ENCODE measurements around the gene KRT1.

The KRT1 gene

DNA sequence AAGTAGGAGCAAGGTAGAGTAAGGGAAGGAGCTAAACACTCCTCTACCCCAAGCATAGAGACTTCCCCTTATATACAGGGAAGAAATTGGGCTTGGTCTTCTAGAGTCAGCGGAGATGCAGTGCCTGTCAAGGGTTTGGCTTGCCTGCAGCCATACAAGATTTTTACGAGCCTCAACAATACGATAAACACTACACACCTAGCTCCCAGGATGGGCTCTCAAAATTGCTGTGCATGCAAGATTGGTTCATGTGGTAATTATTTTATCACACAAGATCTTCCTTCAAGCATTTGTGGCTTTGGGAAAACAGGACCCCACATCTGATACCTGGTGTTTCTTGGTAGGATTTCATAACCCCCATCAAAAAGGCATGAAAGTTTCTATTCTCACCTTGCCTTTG lies at the start of gene KRT1:
TSS of gene KRT1 (minus strand) at position 45 of the 400 bp plus-strand sequence. CDS start 59 bp downstream, outside the sequence.
- no peaks in the 10 kb centered on the region for H3K27me3 ChIP-seq (ENCODE audit: low read length)
- no peaks in the 10 kb centered on the region for H3K9me2 ChIP-seq (replicated peaks; ENCODE audit: insufficient read depth, low read length)

DNA sequence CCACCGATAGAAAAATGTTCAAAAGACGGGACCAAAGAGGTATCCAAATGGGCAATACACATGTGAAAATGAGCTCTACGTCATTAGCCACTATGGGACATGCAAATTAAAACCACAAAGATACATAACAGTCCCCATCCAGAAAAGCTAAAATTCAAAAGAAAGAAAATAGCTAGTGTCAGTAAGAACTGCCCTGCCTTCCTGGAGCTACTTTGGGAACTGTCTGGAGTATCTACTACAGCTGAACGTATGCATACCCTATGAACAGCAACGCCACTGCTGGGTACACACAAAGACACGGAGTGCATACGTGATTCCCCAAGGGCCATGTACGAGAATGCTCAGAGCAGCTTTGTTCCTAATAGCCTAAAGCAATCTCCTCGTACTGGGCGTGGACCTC lies 48.9 kb upstream of the KRT1 start:
- no peaks in the 10 kb centered on the region for H3K79me2 ChIP-seq (ENCODE audit: insufficient read depth, low read length)
- H3K9me3 ChIP-seq (ENCODE audit: insufficient read depth, low read length), result no peaks in the 10 kb centered on the region
- H3K9me2 ChIP-seq (replicated peaks; ENCODE audit: insufficient read depth, low read length), result no peaks in the 10 kb centered on the region
- no peaks in the 10 kb centered on the region for H3K27me3 ChIP-seq (ENCODE audit: low read length)
- no peak for TF ChIP-seq EZH2phosphoT487 (conservative IDR thresholded peaks at IDR 0.05; ENCODE audit: low read length)
- TF ChIP-seq, protein P1, sequence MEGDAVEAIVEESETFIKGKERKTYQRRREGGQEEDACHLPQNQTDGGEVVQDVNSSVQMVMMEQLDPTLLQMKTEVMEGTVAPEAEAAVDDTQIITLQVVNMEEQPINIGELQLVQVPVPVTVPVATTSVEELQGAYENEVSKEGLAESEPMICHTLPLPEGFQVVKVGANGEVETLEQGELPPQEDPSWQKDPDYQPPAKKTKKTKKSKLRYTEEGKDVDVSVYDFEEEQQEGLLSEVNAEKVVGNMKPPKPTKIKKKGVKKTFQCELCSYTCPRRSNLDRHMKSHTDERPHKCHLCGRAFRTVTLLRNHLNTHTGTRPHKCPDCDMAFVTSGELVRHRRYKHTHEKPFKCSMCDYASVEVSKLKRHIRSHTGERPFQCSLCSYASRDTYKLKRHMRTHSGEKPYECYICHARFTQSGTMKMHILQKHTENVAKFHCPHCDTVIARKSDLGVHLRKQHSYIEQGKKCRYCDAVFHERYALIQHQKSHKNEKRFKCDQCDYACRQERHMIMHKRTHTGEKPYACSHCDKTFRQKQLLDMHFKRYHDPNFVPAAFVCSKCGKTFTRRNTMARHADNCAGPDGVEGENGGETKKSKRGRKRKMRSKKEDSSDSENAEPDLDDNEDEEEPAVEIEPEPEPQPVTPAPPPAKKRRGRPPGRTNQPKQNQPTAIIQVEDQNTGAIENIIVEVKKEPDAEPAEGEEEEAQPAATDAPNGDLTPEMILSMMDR (IDR thresholded peaks at IDR 0.05; ENCODE audit: insufficient read depth, low read length, poor library complexity, severe bottlenecking), result no peak
- H3K36me3 ChIP-seq (ENCODE audit: low read length), result no peaks in the 10 kb centered on the region
- no peak overlapping the region for H3K27ac ChIP-seq (ENCODE audit: low read depth, low read length)
- H3F3A ChIP-seq (ENCODE audit: insufficient read depth), result no peaks in the 10 kb centered on the region
- no peaks in the 10 kb centered on the region for H4K20me1 ChIP-seq (ENCODE audit: low read depth, low read length)
- H3K9ac ChIP-seq (ENCODE audit: low read length), result no peak overlapping the region
- no peak overlapping the region for H2AFZ ChIP-seq (ENCODE audit: low read depth, low read length, severe bottlenecking)
- no peak overlapping the region for H3K4me2 ChIP-seq (ENCODE audit: low read depth, low read length, poor library complexity, severe bottlenecking)
- H3K4me3 ChIP-seq (ENCODE audit: insufficient read depth, low read length, poor library complexity, severe bottlenecking), result no peak overlapping the region

More for the DNA sequence above, at the start of gene KRT1:
- Histone ChIP-seq H3K4me2 (ENCODE audit: low read depth, low read length, poor library complexity, severe bottlenecking) (no peak within 1 kb of the TSS), H4K20me1 (ENCODE audit: low read depth, low read length) (no peaks in the 10 kb centered on the region), H3K79me2 (ENCODE audit: insufficient read depth, low read length) (no peaks in the 10 kb centered on the region), H3F3A (ENCODE audit: insufficient read depth) (no peaks in the 10 kb centered on the region), H3K4me3 (ENCODE audit: insufficient read depth, low read length, poor library complexity, severe bottlenecking) (no peak within 1 kb of the TSS), H3K9me3 (ENCODE audit: insufficient read depth, low read length) (no peaks in the 10 kb centered on the region), H3K27ac (ENCODE audit: low read depth, low read length) (no peak within 1 kb of the TSS), H2AFZ (ENCODE audit: low read depth, low read length, severe bottlenecking) (no peak within 1 kb of the TSS), H3K9ac (ENCODE audit: low read length) (no peak within 1 kb of the TSS), H3K36me3 (ENCODE audit: low read length) (no peaks in the 10 kb centered on the region)
- TF ChIP-seq, protein P1 (IDR thresholded peaks at IDR 0.05; ENCODE audit: insufficient read depth, low read length, poor library complexity, severe bottlenecking), result no peak
- TF ChIP-seq EZH2phosphoT487 (conservative IDR thresholded peaks at IDR 0.05; ENCODE audit: low read length), result no peak

DNA sequence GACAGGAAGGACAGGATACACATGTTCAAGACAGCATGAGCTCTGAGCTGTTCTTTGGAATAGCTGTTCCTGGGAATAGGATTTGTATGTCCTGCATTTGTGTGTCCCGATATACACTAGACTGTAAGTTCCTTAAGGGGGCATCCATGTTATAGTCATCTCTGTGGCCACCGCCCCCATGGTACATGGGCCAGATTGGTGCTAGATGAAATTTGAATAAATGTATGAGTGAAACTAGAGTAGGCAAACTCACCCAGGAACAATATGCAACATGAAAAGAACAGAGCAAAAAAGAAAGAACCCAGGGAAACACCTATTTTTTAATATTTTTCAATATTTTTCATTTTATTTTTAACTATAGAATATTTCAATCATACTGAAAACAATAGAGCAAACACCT lies 48.2 kb upstream of the KRT1 start:
- Histone ChIP-seq H3K27me3 (ENCODE audit: low read length) (no peaks in the 10 kb centered on the region), H3K4me3 (ENCODE audit: insufficient read depth, low read length, poor library complexity, severe bottlenecking) (no peak overlapping the region), H4K20me1 (ENCODE audit: low read depth, low read length) (no peaks in the 10 kb centered on the region), H3K36me3 (ENCODE audit: low read length) (no peaks in the 10 kb centered on the region), H3K9me2 (replicated peaks; ENCODE audit: insufficient read depth, low read length) (no peaks in the 10 kb centered on the region), H3K9me3 (ENCODE audit: insufficient read depth, low read length) (no peaks in the 10 kb centered on the region), H3F3A (ENCODE audit: insufficient read depth) (no peaks in the 10 kb centered on the region), H3K9ac (ENCODE audit: low read length) (no peak overlapping the region), H3K27ac (ENCODE audit: low read depth, low read length) (no peak overlapping the region), H3K4me2 (ENCODE audit: low read depth, low read length, poor library complexity, severe bottlenecking) (no peak overlapping the region), H3K79me2 (ENCODE audit: insufficient read depth, low read length) (no peaks in the 10 kb centered on the region), H2AFZ (ENCODE audit: low read depth, low read length, severe bottlenecking) (no peak overlapping the region)
- TF ChIP-seq, protein P1 (IDR thresholded peaks at IDR 0.05; ENCODE audit: insufficient read depth, low read length, poor library complexity, severe bottlenecking), result no peak
- TF ChIP-seq EZH2phosphoT487 (conservative IDR thresholded peaks at IDR 0.05; ENCODE audit: low read length), result no peak

All from SU-DHL-6 (cell line).